Panc1 (cell line): ENCODE results near the gene ZNF474. TPM values are rescaled to one million over a fixed set of nuclear protein-coding genes. Genes with fewer than 3 reads are reported as not detected.

ENCODE experiments used
- ATAC-seq: fragments of 200-7000 bp; cut with Tn5 transposase; 2 replicates; pipeline ENCODE4 v1.9.1; 2020; ENCODE audit warnings: mild to moderate bottlenecking, moderate library complexity
- BruUV-seq: library from RNA; stranded (reverse); fragments of 400-500 nt; replicated peaks from 2 replicates; lab custom pipeline; 2021; lab: Mats Ljungman, UMichigan
- CTCF ChIA-PET: fragments of 300-600 bp; sonication (Branson Sonifier 250); formaldehyde crosslinking; loops from one replicate; lab custom pipeline; 2022; ENCODE audit warnings: antibody characterized with exemption; lab: Charles Lee
- POLR2A ChIA-PET: fragments of 300-600 bp; sonication (Branson Sonifier 250); formaldehyde crosslinking; loops from one replicate; lab custom pipeline; 2022; ENCODE audit warnings: antibody characterized with exemption; lab: Charles Lee
- DNase-seq: peaks from one replicate; pipeline ENCODE4 v3.0.0-alpha.2; 2010; ENCODE audit warnings: low read depth, low spot score
- H3K27ac ChIP-seq: 2 replicates; pipeline ENCODE4 v1.5.1; 2011; ENCODE audit warnings: mild to moderate bottlenecking, low read length, inconsistent platforms
- H3K27me3 ChIP-seq: fragments of 200-500 bp; sonication (Bioruptor generic); 2 replicates; pipeline ENCODE4 v1.6.0; 2014; ENCODE audit warnings: low read length, inconsistent platforms; ENCODE audit not compliant: control insufficient read depth, insufficient read depth
- H3K36me3 ChIP-seq: fragments of 200-500 bp; sonication (Bioruptor generic); 2 replicates; pipeline ENCODE4 v1.5.1; 2014; ENCODE audit warnings: inconsistent platforms, mild to moderate bottlenecking, low read length, moderate library complexity; ENCODE audit not compliant: control insufficient read depth, insufficient read depth
- H3K4me1 ChIP-seq: 2 replicates; pipeline ENCODE4 v1.5.1; 2011; ENCODE audit warnings: inconsistent platforms, mild to moderate bottlenecking, low read length, moderate library complexity; ENCODE audit not compliant: control insufficient read depth, insufficient read depth
- H3K4me3 ChIP-seq, 2 experiments: 2 replicates each; pipeline ENCODE4 v1.5.1; 2011 to 2012; ENCODE audit warnings: low read depth in 2 of 2, low read length in 2 of 2, mild to moderate bottlenecking in 2 of 2, inconsistent platforms in 1 of 2, moderate library complexity in 1 of 2
- H3K9me3 ChIP-seq: fragments of 200-500 bp; sonication (Bioruptor generic); 2 replicates; pipeline ENCODE4 v1.5.1; 2014; ENCODE audit warnings: low read depth, mild to moderate bottlenecking, inconsistent platforms, low read length, moderate library complexity; ENCODE audit not compliant: control insufficient read depth, insufficient read depth
- POLR2AphosphoS5 ChIP-seq: IDR thresholded peaks from 2 replicates; pipeline ENCODE4 v1.6.1; 2012; ENCODE audit warnings: mild to moderate bottlenecking, low read depth, low read length, moderate library complexity
- REST ChIP-seq, 2 experiments: IDR thresholded peaks; 2 replicates each; pipeline ENCODE4 v1.6.1; 2011 to 2012; ENCODE audit warnings: low read depth in 2 of 2, control low read depth in 1 of 2, low read length in 1 of 2, mild to moderate bottlenecking in 1 of 2, moderate library complexity in 1 of 2; ENCODE audit not compliant: insufficient read depth in 1 of 2
- SIN3A ChIP-seq: IDR thresholded peaks from 2 replicates; pipeline ENCODE4 v1.6.1; 2012; ENCODE audit warnings: low read depth, mild to moderate bottlenecking, low read length, moderate library complexity, borderline replicate concordance; ENCODE audit not compliant: insufficient read depth
- TCF7L2 ChIP-seq: IDR thresholded peaks from 2 replicates; pipeline ENCODE4 v1.6.1; 2011; ENCODE audit warnings: mild to moderate bottlenecking, low read depth, low read length, inconsistent platforms
- in situ Hi-C: cut with HindIII; loops from 2 replicates; pipeline ENCODE4 v1.10.0; 2016; ENCODE audit warnings: low sequenced_read_pairs, low pct_unique_long_range_greater_than_20kb
- intact Hi-C: fragments of 100-400 bp; cut with micrococcal nuclease; formaldehyde crosslinking; loops from one replicate; pipeline ENCODE4 v1.10.0; 2022; ENCODE audit not compliant: unreplicated experiment
- total RNA-seq: library from RNA; stranded (reverse); gene quantifications from one replicate; pipeline ENCODE4 v1.2.1, GENCODE V29; 2021; ENCODE audit not compliant: unreplicated experiment
- TF ChIP-seq, protein P1 (sequence below): fragments of 450-650 bp; IDR thresholded peaks from 2 replicates; pipeline ENCODE4 v1.5.1; 2017; ENCODE audit warnings: mild to moderate bottlenecking

ZNF474 gene
- total RNA-seq, 1 experiment from 2014 or later, result not detected

DNA sequence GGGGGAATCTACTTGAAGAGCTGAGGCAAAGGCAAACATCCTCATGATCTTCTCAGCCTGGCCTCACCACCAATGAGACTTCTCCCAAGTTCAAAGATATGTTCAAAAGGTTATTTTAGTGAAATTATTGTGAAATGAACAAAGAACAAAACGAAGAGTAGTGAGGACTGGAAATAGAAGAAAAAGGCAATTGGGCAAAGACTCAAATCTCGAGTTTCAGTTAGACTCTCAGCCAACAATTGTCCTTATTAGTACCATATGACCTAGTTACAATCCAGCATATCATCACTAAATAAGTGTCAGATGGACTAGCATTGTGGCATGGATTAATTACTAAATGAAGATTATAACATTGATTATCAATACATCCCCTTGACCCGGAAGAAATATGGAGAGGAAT, 9.0 kb downstream of the ZNF474 start:
- DNase-seq (no peak), ATAC-seq (no peak)
- Histone ChIP-seq H3K27ac (no peak overlapping the region), H3K9me3 (no peaks in the 10 kb centered on the region), H3K36me3 (no peaks in the 10 kb centered on the region), H3K27me3 (no peaks in the 10 kb centered on the region), H3K4me1 (no peaks in the 10 kb centered on the region), H3K4me3 (no peak overlapping the region)
- in situ Hi-C loops (no loop called here), intact Hi-C loops (no loop called here)
- BruUV-seq, result no TSS peak
- CTCF ChIA-PET, result no interaction called here
- POLR2A ChIA-PET, result no interaction called here
- TF ChIP-seq SIN3A, result no peak
- no peak for TF ChIP-seq TCF7L2
- TF ChIP-seq, protein P1, sequence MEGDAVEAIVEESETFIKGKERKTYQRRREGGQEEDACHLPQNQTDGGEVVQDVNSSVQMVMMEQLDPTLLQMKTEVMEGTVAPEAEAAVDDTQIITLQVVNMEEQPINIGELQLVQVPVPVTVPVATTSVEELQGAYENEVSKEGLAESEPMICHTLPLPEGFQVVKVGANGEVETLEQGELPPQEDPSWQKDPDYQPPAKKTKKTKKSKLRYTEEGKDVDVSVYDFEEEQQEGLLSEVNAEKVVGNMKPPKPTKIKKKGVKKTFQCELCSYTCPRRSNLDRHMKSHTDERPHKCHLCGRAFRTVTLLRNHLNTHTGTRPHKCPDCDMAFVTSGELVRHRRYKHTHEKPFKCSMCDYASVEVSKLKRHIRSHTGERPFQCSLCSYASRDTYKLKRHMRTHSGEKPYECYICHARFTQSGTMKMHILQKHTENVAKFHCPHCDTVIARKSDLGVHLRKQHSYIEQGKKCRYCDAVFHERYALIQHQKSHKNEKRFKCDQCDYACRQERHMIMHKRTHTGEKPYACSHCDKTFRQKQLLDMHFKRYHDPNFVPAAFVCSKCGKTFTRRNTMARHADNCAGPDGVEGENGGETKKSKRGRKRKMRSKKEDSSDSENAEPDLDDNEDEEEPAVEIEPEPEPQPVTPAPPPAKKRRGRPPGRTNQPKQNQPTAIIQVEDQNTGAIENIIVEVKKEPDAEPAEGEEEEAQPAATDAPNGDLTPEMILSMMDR, result no peak
- TF ChIP-seq POLR2AphosphoS5, result no peak
- no peak for TF ChIP-seq REST (IDR thresholded peaks at IDR 0.05; ENCODE audit: insufficient read depth in 1 of 2, low read depth in 2 of 2, low read length in 1 of 2)

DNA sequence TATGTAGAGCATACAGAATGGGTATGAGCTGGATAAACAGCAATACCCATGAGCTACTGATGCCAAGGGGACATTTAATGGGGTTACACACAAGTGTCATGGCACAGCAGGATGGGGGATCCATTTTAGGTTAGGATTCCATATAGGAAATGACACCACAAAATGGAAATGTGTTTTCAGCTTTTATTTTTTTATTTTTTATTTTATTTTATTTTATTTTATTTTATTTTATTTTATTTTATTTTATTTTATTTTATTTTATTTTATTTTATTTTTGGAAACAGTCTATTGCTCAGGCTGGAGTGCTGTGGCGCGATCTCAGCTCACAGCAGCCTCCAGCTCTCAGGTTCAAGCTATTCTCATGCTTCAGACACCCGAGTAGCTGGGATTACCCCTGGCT, 11.6 kb downstream of the ZNF474 start:
- H3K9me3 ChIP-seq, result no peaks in the 10 kb centered on the region
- DNase-seq (no peak), ATAC-seq (no peak)
- ChIA-PET CTCF (interaction anchor here (0.6 kb wide), 1 partner anchor 1175 kb away, joined by 5 read pairs; no protein-coding TSS in a partner anchor), POLR2A (no interaction called here)
- H3K4me3 ChIP-seq, result no peak overlapping the region
- BruUV-seq, result no TSS peak
- in situ Hi-C loops (no loop called here), intact Hi-C loops (no loop called here)
- no peaks in the 10 kb centered on the region for H3K27me3 ChIP-seq
- no peaks in the 10 kb centered on the region for H3K36me3 ChIP-seq
- no peaks in the 10 kb centered on the region for H3K4me1 ChIP-seq
- no peak for TF ChIP-seq POLR2AphosphoS5
- TF ChIP-seq TCF7L2, result no peak
- H3K27ac ChIP-seq, result no peak overlapping the region

DNA sequence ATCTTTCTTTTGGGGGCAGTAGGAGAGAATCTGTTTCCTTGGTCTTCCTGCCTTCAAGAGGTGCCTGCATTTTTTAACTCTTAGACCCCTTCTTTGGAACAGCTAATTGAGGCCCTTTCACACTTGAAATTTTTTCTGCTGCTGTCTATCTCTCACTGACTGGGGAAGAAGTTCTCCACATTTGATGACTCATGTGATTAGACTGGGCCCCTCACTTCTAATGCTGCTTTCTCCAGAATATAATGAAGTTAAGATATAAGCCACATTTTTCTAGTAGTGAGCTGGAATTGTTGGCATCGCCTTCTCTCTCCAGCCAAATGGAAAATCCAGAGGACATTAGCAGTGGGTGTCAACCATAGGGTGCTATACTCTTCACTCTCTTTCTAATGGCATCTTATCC, 12.4 kb downstream of the ZNF474 start:
- intact Hi-C loops, result no loop called here
- Histone ChIP-seq H3K9me3 (no peaks in the 10 kb centered on the region), H3K36me3 (no peaks in the 10 kb centered on the region), H3K27me3 (no peaks in the 10 kb centered on the region), H3K4me3 (no peak overlapping the region), H3K27ac (no peak overlapping the region), H3K4me1 (no peaks in the 10 kb centered on the region)
- POLR2A ChIA-PET, result no interaction called here
- in situ Hi-C loops, result no loop called here
- CTCF ChIA-PET, result no interaction called here
- no TSS peak for BruUV-seq
- no peak for DNase-seq
- no peak for ATAC-seq
- TF ChIP-seq SIN3A (no peak), POLR2AphosphoS5 (no peak), REST (IDR thresholded peaks at IDR 0.05; ENCODE audit: insufficient read depth in 1 of 2, low read depth in 2 of 2, low read length in 1 of 2) (no peak)
